OCI-LY1 (cell line): ENCODE data around the gene GPR22.

Experiments used
- CTCF ChIP-seq: fragments of 200-600 bp; sonication (generic), shearing (Covaris generic); IDR thresholded peaks from 2 replicates; pipeline ENCODE4 v1.5.1; 2017; ENCODE audit warnings: mild to moderate bottlenecking, antibody characterized with exemption, low read length, moderate library complexity, mixed read lengths
- EZH2 ChIP-seq: fragments of 200-600 bp; sonication (generic), shearing (Covaris generic); IDR thresholded peaks from 2 replicates; pipeline ENCODE4 v1.8.0; 2017; ENCODE audit warnings: borderline replicate concordance, mixed run types, mild to moderate bottlenecking, antibody characterized with exemption, low read length, moderate library complexity, mixed read lengths

- TF ChIP-seq CTCF (no peak), EZH2 (no peak)
Measured at GRCh38 chr7:107467972-107468371, 1.9 kb upstream of the GPR22 start.
